Measurements from ENCODE around the gene CDH26. TPM values are rescaled to one million over a fixed set of nuclear protein-coding genes. Genes with fewer than 3 reads are reported as not detected.

Gene CDH26
- total and polyA plus RNA-seq, 2 experiments from 2014 or later: not detected

- DNase-seq: no peak
- Histone ChIP-seq H2AFZ (no peak overlapping the region), H3F3A (ENCODE audit: insufficient read depth) (no peaks in the 10 kb centered on the region), H4K20me1 (ENCODE audit: insufficient read depth) (no peaks in the 10 kb centered on the region), H3K36me3 (ENCODE audit: low read depth) (no peaks in the 10 kb centered on the region), H3K9me3 (ENCODE audit: low read depth) (no peaks in the 10 kb centered on the region), H3K27me3 (replicated peaks; ENCODE audit: insufficient read depth) (no peaks in the 10 kb centered on the region), H3K4me1 (ENCODE audit: insufficient read depth) (no peaks in the 10 kb centered on the region), H3K79me2 (ENCODE audit: insufficient read depth) (no peaks in the 10 kb centered on the region), H3K9ac (no peak overlapping the region), H3K4me2 (ENCODE audit: unreplicated experiment) (no peak overlapping the region), H3K4me3 (no peak overlapping the region), H3K9me2 (ENCODE audit: insufficient read depth) (no peaks in the 10 kb centered on the region), H3K27ac (no peak overlapping the region)
- TF ChIP-seq EZH2phosphoT487 (IDR thresholded peaks at IDR 0.05; ENCODE audit: insufficient read depth, low read depth): no peak
- no peak for TF ChIP-seq EZH2 (IDR thresholded peaks at IDR 0.05; ENCODE audit: insufficient read depth, poor library complexity, severe bottlenecking)
- in situ Hi-C loops (cut with MboI): no loop called here
- 44 to 64% methylated on average over 3 of the region's 3 CpGs for WGBS, 2 experiments (ENCODE audit: low coverage in 1 of 2, low lambda C conversion rate in 2 of 2, missing lambda C conversion rate in 2 of 2)
Observed at GRCh38 chr20:59985864-59986263, 27.6 kb downstream of the CDH26 start.

- Histone ChIP-seq H3F3A (ENCODE audit: insufficient read depth) (no peaks in the 10 kb centered on the region), H3K4me2 (ENCODE audit: unreplicated experiment) (no peak overlapping the region), H3K27ac (no peak overlapping the region), H3K27me3 (replicated peaks; ENCODE audit: insufficient read depth) (no peaks in the 10 kb centered on the region), H2AFZ (no peak overlapping the region), H3K9ac (no peak overlapping the region), H4K20me1 (ENCODE audit: insufficient read depth) (no peaks in the 10 kb centered on the region), H3K4me1 (ENCODE audit: insufficient read depth) (no peaks in the 10 kb centered on the region), H3K79me2 (ENCODE audit: insufficient read depth) (no peaks in the 10 kb centered on the region), H3K9me3 (ENCODE audit: low read depth) (no peaks in the 10 kb centered on the region), H3K36me3 (ENCODE audit: low read depth) (no peaks in the 10 kb centered on the region), H3K4me3 (no peak overlapping the region), H3K9me2 (ENCODE audit: insufficient read depth) (no peaks in the 10 kb centered on the region)
- in situ Hi-C loops (cut with MboI): no loop called here
- no peak for DNase-seq
- TF ChIP-seq EZH2phosphoT487 (IDR thresholded peaks at IDR 0.05; ENCODE audit: insufficient read depth, low read depth) (no peak), EZH2 (IDR thresholded peaks at IDR 0.05; ENCODE audit: insufficient read depth, poor library complexity, severe bottlenecking) (no peak)
- 66 to 72% methylated on average over 7 of the region's 7 CpGs for WGBS, 2 experiments (ENCODE audit: low coverage in 1 of 2, low lambda C conversion rate in 2 of 2, missing lambda C conversion rate in 2 of 2)
Observed at GRCh38 chr20:59987135-59987534, 28.9 kb downstream of the CDH26 start.

GRCh38 chr20:59988141-59988540 lies 29.9 kb downstream of the CDH26 start:
- Histone ChIP-seq H4K20me1 (ENCODE audit: insufficient read depth) (no peaks in the 10 kb centered on the region), H3K9me3 (ENCODE audit: low read depth) (no peaks in the 10 kb centered on the region), H3F3A (ENCODE audit: insufficient read depth) (no peaks in the 10 kb centered on the region), H3K9ac (no peak overlapping the region), H3K9me2 (ENCODE audit: insufficient read depth) (no peaks in the 10 kb centered on the region), H3K27ac (no peak overlapping the region), H3K79me2 (ENCODE audit: insufficient read depth) (no peaks in the 10 kb centered on the region), H3K4me1 (ENCODE audit: insufficient read depth) (no peaks in the 10 kb centered on the region), H3K36me3 (ENCODE audit: low read depth) (no peaks in the 10 kb centered on the region), H2AFZ (no peak overlapping the region), H3K4me2 (ENCODE audit: unreplicated experiment) (no peak overlapping the region), H3K4me3 (no peak overlapping the region), H3K27me3 (replicated peaks; ENCODE audit: insufficient read depth) (no peaks in the 10 kb centered on the region)
- no peak for TF ChIP-seq EZH2phosphoT487 (IDR thresholded peaks at IDR 0.05; ENCODE audit: insufficient read depth, low read depth)
- no peak for TF ChIP-seq EZH2 (IDR thresholded peaks at IDR 0.05; ENCODE audit: insufficient read depth, poor library complexity, severe bottlenecking)
- 50 to 62% methylated on average over 5 of the region's 5 CpGs for WGBS, 2 experiments (ENCODE audit: low coverage in 1 of 2, low lambda C conversion rate in 2 of 2, missing lambda C conversion rate in 2 of 2)
- in situ Hi-C loops (cut with MboI): no loop called here
- peak; percentile 36 for DNase-seq

DNA sequence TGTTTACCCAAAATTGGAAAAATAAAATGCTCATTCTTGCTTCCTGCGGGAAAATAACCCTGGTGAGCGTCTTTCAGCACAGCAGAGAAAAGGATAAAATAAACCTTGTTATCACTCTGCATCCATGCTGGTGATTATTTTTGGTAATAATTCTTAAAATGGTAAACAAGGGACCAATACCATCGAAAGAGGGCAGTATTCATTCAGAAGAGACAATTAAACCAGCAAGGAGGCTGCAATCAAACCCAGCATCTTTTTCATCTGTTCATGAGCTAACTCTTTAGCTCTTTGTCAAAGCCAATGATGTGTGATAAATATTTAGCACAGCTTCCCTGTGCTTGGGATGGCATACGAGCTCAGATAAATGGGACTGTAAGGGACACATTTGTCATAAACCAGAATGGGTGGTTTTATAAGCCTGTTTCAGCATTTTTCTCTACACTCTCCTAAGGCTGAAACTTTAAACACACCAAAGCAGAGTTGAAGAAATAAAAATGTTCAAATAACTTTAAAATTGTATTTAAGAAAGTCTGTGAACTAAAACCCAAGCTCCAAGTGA lies 34.4 kb downstream of the CDH26 start:
- H3K36me3 ChIP-seq (ENCODE audit: low read depth): no peaks in the 10 kb centered on the region
- peak; percentile 14 for DNase-seq
- no peaks in the 10 kb centered on the region for H3K4me1 ChIP-seq (ENCODE audit: insufficient read depth)
- in situ Hi-C loops (cut with MboI): no loop called here
- no peaks in the 10 kb centered on the region for H4K20me1 ChIP-seq (ENCODE audit: insufficient read depth)
- H3K4me2 ChIP-seq (ENCODE audit: unreplicated experiment): no peak overlapping the region
- no peaks in the 10 kb centered on the region for H3K9me2 ChIP-seq (ENCODE audit: insufficient read depth)
- no peak overlapping the region for H3K27ac ChIP-seq
- 60 to 68% methylated on average over 4 of the region's 4 CpGs for WGBS, 2 experiments (ENCODE audit: low coverage in 1 of 2, low lambda C conversion rate in 2 of 2, missing lambda C conversion rate in 2 of 2)
- H2AFZ ChIP-seq: no peak overlapping the region
- no peak overlapping the region for H3K4me3 ChIP-seq
- H3K9me3 ChIP-seq (ENCODE audit: low read depth): no peaks in the 10 kb centered on the region
- H3K9ac ChIP-seq: no peak overlapping the region
- H3K79me2 ChIP-seq (ENCODE audit: insufficient read depth): no peaks in the 10 kb centered on the region
- H3K27me3 ChIP-seq (replicated peaks; ENCODE audit: insufficient read depth): no peaks in the 10 kb centered on the region
- no peak for TF ChIP-seq EZH2phosphoT487 (IDR thresholded peaks at IDR 0.05; ENCODE audit: insufficient read depth, low read depth)
- TF ChIP-seq EZH2 (IDR thresholded peaks at IDR 0.05; ENCODE audit: insufficient read depth, poor library complexity, severe bottlenecking): no peak
- H3F3A ChIP-seq (ENCODE audit: insufficient read depth): no peaks in the 10 kb centered on the region

Data from GM23248 (cell line).